Measurements from ENCODE around the gene OSBPL6. TPM values are rescaled to one million over a fixed set of nuclear protein-coding genes. Genes with fewer than 3 reads are reported as not detected.

OSBPL6 gene
- total and polyA plus RNA-seq, 2 donors (not counting 1 experiment from before 2014, with no cell fraction given) = 0.06 TPM; not detected in 1

GRCh38 chr2:178225006-178225805 lies 30.9 kb downstream of the OSBPL6 start:
- Histone ChIP-seq H3K36me3 (replicated peaks in 1 of 2; ENCODE audit: control extremely low read depth in 1 of 2, control insufficient read depth in 1 of 2, extremely low read depth in 1 of 2, insufficient read depth in 2 of 2, low read length in 1 of 2) (no peaks in the 10 kb centered on the region), H3K9ac (ENCODE audit: low read length) (no peak overlapping the region), H3K9me3 (ENCODE audit: control extremely low read depth in 1 of 3, control insufficient read depth in 2 of 3, insufficient read depth in 1 of 3, low read length in 2 of 3) (no peaks in the 10 kb centered on the region), H3K27me3 (replicated peaks in 1 of 4; ENCODE audit: control extremely low read depth in 1 of 4, control insufficient read depth in 3 of 4, insufficient read depth in 4 of 4, low read length in 3 of 4) (peaks cover 0 to 9% (median 3%) of the 10 kb centered on the region in 4 experiments), H4K20me1 (ENCODE audit: control insufficient read depth, insufficient read depth, low read length, poor library complexity, severe bottlenecking) (no peaks in the 10 kb centered on the region), H2AFZ (ENCODE audit: insufficient read depth, low read depth, low read length, poor library complexity, severe bottlenecking) (no peak overlapping the region), H3K4me3 (ENCODE audit: control extremely low read depth in 1 of 5, extremely low read depth in 1 of 5, insufficient read depth in 1 of 5, low read depth in 2 of 5, low read length in 4 of 5) (no peak overlapping the region), H3K4me1 (ENCODE audit: control insufficient read depth in 2 of 2, insufficient read depth in 2 of 2, low read length in 2 of 2) (no peaks in the 10 kb centered on the region), H3K4me2 (replicated peaks; ENCODE audit: low read depth, low read length, poor library complexity, severe bottlenecking) (no peak overlapping the region), H3K79me2 (ENCODE audit: control insufficient read depth, insufficient read depth, low read length) (no peaks in the 10 kb centered on the region), H3K27ac (ENCODE audit: low read length in 2 of 2) (no peak overlapping the region)
- CTCF ChIA-PET = no interaction called here
- no peak overlapping the region for H3K4me3 Mint-ChIP-seq
- intact Hi-C loops (cut with micrococcal nuclease) = no loop called here
- no peak for DNase-seq
- peaks cover 36% of the 10 kb centered on the region for H3K27me3 Mint-ChIP-seq
- no peak overlapping the region for H3K27ac Mint-ChIP-seq
- no peak for ATAC-seq (ENCODE audit: low read depth)
- TF ChIP-seq CTCF (IDR thresholded peaks at IDR 0.05) (no peak), EZH2 (IDR thresholded peaks at IDR 0.05; ENCODE audit: borderline replicate concordance, insufficient read depth, low read depth, low read length, poor library complexity, severe bottlenecking) (no peak)
- H3K4me1 Mint-ChIP-seq = no peaks in the 10 kb centered on the region
- no peaks in the 10 kb centered on the region for H3K9me3 Mint-ChIP-seq (ENCODE audit: insufficient read depth)
- POLR2A ChIA-PET = no interaction called here
- WGBS (ENCODE audit: insufficient coverage) = 85% methylated on average over 2 of the region's 4 CpGs

DNA sequence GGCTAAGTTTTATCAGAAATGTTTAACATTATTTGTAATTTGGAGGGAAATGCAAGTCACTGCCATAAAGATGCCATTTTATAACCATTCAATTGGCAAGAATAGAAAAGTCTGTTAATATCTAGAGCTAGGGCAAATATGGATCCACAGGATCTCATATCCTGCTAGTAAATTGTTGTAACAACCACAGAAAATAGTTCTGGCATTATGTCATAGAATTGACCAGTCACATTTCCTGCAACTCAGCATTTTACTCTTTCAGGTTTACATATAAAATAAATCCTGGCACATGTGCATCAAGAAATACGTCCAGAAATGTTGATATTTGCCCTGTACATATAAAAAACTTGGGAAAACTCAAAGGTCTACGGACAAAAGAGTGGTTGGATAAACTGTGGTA lies 32.9 kb downstream of the OSBPL6 start:
- ChIA-PET POLR2A (no interaction called here), CTCF (no interaction called here)
- Histone ChIP-seq H3K27ac (ENCODE audit: low read length in 2 of 2) (no peak overlapping the region), H3K27me3 (replicated peaks in 1 of 4; ENCODE audit: control extremely low read depth in 1 of 4, control insufficient read depth in 3 of 4, insufficient read depth in 4 of 4, low read length in 3 of 4) (peaks cover 0 to 9% (median 3%) of the 10 kb centered on the region in 4 experiments), H3K9me3 (ENCODE audit: control extremely low read depth in 1 of 3, control insufficient read depth in 2 of 3, insufficient read depth in 1 of 3, low read length in 2 of 3) (no peaks in the 10 kb centered on the region), H3K4me1 (ENCODE audit: control insufficient read depth in 2 of 2, insufficient read depth in 2 of 2, low read length in 2 of 2) (no peaks in the 10 kb centered on the region), H3K36me3 (replicated peaks in 1 of 2; ENCODE audit: control extremely low read depth in 1 of 2, control insufficient read depth in 1 of 2, extremely low read depth in 1 of 2, insufficient read depth in 2 of 2, low read length in 1 of 2) (no peaks in the 10 kb centered on the region), H2AFZ (ENCODE audit: insufficient read depth, low read depth, low read length, poor library complexity, severe bottlenecking) (no peak overlapping the region), H3K4me3 (ENCODE audit: control extremely low read depth in 1 of 5, extremely low read depth in 1 of 5, insufficient read depth in 1 of 5, low read depth in 2 of 5, low read length in 4 of 5) (no peak overlapping the region), H3K79me2 (ENCODE audit: control insufficient read depth, insufficient read depth, low read length) (no peaks in the 10 kb centered on the region), H3K4me2 (replicated peaks; ENCODE audit: low read depth, low read length, poor library complexity, severe bottlenecking) (no peak overlapping the region), H3K9ac (ENCODE audit: low read length) (no peak overlapping the region), H4K20me1 (ENCODE audit: control insufficient read depth, insufficient read depth, low read length, poor library complexity, severe bottlenecking) (no peaks in the 10 kb centered on the region)
- Mint-ChIP-seq H3K27ac (no peak overlapping the region), H3K4me1 (peaks cover 1% of the 10 kb centered on the region), H3K27me3 (peaks cover 26% of the 10 kb centered on the region), H3K9me3 (ENCODE audit: insufficient read depth) (no peaks in the 10 kb centered on the region), H3K4me3 (no peak overlapping the region)
- TF ChIP-seq EZH2 (IDR thresholded peaks at IDR 0.05; ENCODE audit: borderline replicate concordance, insufficient read depth, low read depth, low read length, poor library complexity, severe bottlenecking) (no peak), CTCF (IDR thresholded peaks at IDR 0.05) (no peak)
- intact Hi-C loops (cut with micrococcal nuclease) = no loop called here
- ATAC-seq (ENCODE audit: low read depth) (no peak), DNase-seq (no peak)
- WGBS (ENCODE audit: insufficient coverage) = no CpG with 5 or more reads among the region's 2 CpGs
